ENCODE results near the gene SPON2.

- no peak for TF ChIP-seq CTCF (IDR thresholded peaks at IDR 0.05; ENCODE audit: borderline replicate concordance, extremely low read depth, low read length, poor library complexity, severe bottlenecking)
- TF ChIP-seq EZH2 (IDR thresholded peaks at IDR 0.05; ENCODE audit: borderline replicate concordance, low read depth, low read length, severe bottlenecking): no peak
Measured at GRCh38 chr4:1216076-1216614, 43.8 kb upstream of the SPON2 start.

Data from DND-41 (cell line).